ENCODE measurements around the gene DTX3.

GRCh38 chr12:57625261-57626032, 20.8 kb downstream of the DTX3 start:
- TF ChIP-seq CTCF (IDR thresholded peaks at IDR 0.05) (no peak), POLR2A (IDR thresholded peaks at IDR 0.05) (no peak)
